ENCODE measurements around the gene PRKAR1B. TPM values are rescaled to one million over a fixed set of nuclear protein-coding genes. Genes with fewer than 3 reads are reported as not detected.

The PRKAR1B gene
- total and polyA plus RNA-seq, 10 of the 15 experiments (the other 5 are each of a cell fraction or from before 2014, with no cell fraction given), result 1.4 to 45.6 (median 19.3) TPM

GRCh38 chr7:542713-543500 is 184.2 kb downstream of the PRKAR1B start (continued):
- TF ChIP-seq BCLAF1 (IDR thresholded peaks at IDR 0.05), result no peak
- TF ChIP-seq EP300 (IDR thresholded peaks at IDR 0.05; ENCODE audit: borderline replicate concordance in 1 of 2, control insufficient read depth in 1 of 2, low read depth in 2 of 2, low read length in 2 of 2), result no peak

- Histone ChIP-seq H3K4me1 (ENCODE audit: control insufficient read depth, insufficient read depth, low read length) (no peaks in the 10 kb centered on the region), H3K9ac (ENCODE audit: control insufficient read depth, insufficient read depth, low read length) (no peak overlapping the region), H3K36me3 (ENCODE audit: control insufficient read depth in 2 of 2, insufficient read depth in 2 of 2, low read length in 1 of 2) (no peaks in the 10 kb centered on the region), H3K4me2 (ENCODE audit: control insufficient read depth, insufficient read depth) (no peak overlapping the region), H3K27ac (ENCODE audit: control insufficient read depth, insufficient read depth) (no peak overlapping the region), H4K20me1 (ENCODE audit: control insufficient read depth, insufficient read depth) (no peaks in the 10 kb centered on the region), H3K79me2 (ENCODE audit: control insufficient read depth, insufficient read depth, low read length) (no peaks in the 10 kb centered on the region), H3K27me3 (replicated peaks in 1 of 2; ENCODE audit: control insufficient read depth in 2 of 2, insufficient read depth in 2 of 2, low read length in 1 of 2) (no peaks in the 10 kb centered on the region), H3K4me3 (no peak overlapping the region), H2AFZ (ENCODE audit: control insufficient read depth, low read depth, low read length) (no peak overlapping the region), H3K9me3 (replicated peaks; ENCODE audit: control insufficient read depth, insufficient read depth, low read length) (no peaks in the 10 kb centered on the region)
- no peak for DNase-seq (ENCODE audit: low read depth, low spot score)
- no peak for TF ChIP-seq DPF2 (IDR thresholded peaks at IDR 0.05)
- TF ChIP-seq NBN (IDR thresholded peaks at IDR 0.05), result no peak
- no peak for TF ChIP-seq ELK1 (IDR thresholded peaks at IDR 0.05; ENCODE audit: low read depth, low read length)
- TF ChIP-seq MTA2 (IDR thresholded peaks at IDR 0.05; ENCODE audit: low read depth), result no peak
- no peak for TF ChIP-seq GABPA (IDR thresholded peaks at IDR 0.05; ENCODE audit: low read depth)
- no peak for FAIRE-seq
- ChIA-PET RAD21 (ENCODE audit: unreplicated experiment) (no interaction called here), POLR2A (interaction anchor here (0.7 kb wide), 1 partner anchor 47 kb away, joined by 3 read pairs; no protein-coding TSS in a partner anchor), SMC1A (ENCODE audit: uncharacterized antibody, unreplicated experiment) (no interaction called here), CTCF (no interaction called here)
- in situ Hi-C loops (cut with MboI), result no loop called here
- intact Hi-C loops (cut with micrococcal nuclease; ENCODE audit: unreplicated experiment), result no loop called here
- no peak for ATAC-seq
- 85% methylated on average over 27 of the region's 28 CpGs for WGBS (ENCODE audit: insufficient coverage, insufficient replicate concordance, low lambda C conversion rate, missing lambda C conversion rate)
- BruUV-seq (replicated peaks), result no TSS peak
Measured at GRCh38 chr7:542131-542712, 184.9 kb downstream of the PRKAR1B start.

All from GM12878 (cell line).